NCI-H2196 treated with DMSO at 0.1 percent for 48 hours (cell line): ENCODE data around the gene MAP1A.

Source experiments
- DNase-seq: peaks from one replicate; lab custom pipeline; 2025; ENCODE audit not compliant: unreplicated experiment; lab: John Stamatoyannopoulos, UW

The MAP1A gene

DNA sequence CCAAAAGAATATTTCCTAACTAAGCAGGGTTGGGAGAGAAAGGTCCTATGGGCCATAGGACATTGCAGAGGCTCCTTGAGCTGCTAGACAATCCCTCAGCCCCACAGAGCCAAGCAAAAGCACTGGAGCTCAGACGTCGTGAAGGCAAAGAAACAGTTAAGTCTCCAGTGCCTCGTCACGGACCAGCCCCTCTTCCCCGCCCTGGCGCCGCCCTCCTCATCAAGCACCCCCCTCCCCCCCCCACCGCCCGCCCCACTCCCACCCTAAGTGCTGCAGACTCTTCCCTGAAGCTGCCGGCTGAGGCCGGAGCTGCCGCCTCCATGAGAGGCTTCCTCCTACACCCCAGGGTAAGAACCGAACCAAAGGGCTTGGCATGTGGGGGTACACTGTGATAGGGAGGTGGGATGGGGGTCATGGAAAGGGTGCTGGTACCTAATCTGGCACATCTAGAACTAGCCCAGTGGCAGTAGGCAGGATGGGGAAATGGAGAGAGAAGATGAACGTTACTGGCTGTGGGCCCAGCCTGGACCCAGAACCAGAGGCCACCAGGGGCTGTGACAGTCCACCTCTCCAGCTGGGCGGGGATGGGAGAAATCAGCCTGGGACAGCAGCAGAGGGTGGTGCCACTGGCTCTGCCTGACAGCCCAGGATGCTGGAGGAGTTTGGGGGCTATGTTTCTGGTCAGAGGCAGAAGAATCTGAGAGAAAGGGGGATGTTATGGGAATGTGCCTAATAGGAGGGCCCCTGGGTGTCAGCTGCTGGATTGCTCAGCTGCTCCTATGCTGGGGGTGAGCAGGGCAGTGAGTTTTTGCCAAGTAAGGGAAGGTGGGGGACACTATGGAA lies at the start of gene MAP1A:
TSS of gene MAP1A (plus strand) at position 255 of the 843 bp plus-strand sequence. CDS start 3,866 bp downstream, outside the sequence.
- DNase-seq, result no peak

DNA sequence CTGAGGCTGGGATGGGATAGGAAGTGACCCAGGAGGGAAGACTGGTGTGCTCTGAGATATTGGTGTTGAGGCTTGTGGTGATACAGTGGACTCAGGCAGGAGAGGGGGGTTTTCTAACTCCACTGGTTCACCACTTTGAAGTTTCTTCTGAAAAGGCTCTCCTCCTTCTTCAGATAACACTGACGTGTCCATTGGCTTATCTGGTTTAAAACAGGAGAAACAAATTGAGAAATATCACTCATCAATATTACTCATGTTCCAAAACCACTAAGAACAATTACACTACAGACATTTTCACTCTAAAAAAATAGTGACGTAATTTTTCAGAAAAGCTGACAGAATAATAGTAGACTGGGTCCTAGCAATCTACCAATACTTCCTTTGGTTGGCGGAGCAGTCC lies 47.5 kb upstream of the MAP1A start:
- no peak for DNase-seq

DNA sequence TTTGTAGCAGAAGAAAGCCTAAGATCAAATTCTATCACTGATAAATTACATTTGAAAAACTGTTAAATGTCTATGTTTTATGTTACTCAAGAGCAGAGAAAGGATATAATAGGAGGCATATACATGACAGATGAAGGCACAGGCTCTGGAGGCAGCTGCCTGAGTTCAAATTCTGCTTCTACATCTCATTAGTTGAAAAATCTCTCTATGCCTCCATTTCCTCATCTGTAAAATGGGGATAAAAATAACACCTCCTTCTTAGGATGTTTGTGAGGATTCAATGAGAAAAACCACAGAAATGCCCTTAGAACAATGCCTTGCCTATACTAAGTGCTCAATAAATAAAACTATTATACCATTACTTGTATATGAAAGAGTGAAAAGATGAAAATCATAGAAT lies 45.4 kb upstream of the MAP1A start:
- DNase-seq, result no peak

DNA sequence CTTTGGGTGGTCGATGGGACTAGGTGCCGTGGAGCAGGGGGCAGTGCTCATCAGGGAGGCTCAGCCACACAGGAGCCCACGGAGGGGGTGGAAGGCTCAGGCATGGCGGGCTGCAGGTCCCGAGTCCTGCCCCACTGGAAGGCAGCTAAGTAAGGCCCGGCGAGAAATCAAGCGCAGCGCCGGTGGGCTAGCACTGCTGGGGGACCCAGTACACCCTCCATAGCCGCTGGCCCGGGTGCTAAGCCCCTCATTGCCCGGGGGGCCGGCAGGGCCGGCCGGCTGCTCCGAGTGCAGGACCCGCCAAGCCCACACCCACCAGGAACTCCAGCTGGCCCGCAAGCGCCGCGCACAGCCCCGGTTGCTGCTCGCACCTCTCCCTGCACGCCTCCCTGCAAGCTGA lies 43.5 kb upstream of the MAP1A start:
- no peak for DNase-seq

DNA sequence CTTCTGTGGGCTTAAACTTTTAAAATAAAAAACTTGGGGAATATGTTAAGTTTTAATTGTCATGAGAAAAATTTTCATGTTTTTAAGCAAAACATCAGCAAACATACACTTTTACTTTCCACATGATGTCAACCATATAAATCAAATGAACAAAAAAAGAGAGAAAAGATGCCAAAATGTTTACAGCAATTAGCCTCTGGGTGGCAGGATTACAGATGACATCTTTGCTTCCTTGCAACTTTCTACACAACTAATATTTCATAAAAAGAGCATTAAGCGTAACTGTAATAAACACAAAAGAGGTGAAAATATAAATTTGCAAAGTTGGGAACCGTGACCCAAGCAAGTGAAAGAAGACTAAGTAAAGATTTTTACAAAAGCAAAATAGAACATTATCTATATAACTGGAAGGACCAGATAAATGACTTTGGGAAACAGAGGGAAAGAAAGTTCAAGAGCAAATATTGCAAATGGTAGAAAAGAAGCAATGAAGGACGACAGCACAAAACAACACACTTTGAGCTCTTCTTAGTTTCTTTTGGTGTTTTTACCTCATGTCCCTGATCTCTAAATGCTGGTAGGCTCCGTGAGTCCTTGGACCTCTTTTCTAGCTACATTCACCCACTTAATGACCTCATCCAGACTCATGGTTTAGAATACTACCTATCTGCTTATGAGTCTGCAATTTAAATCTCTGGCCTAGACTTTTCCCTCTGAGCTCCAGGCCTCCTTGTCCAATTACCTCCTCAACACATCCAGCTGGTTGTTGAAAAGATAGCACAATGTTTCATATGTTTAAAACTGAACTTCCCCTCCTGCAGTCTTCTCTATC lies 33.9 kb upstream of the MAP1A start:
- DNase-seq, result no peak

DNA sequence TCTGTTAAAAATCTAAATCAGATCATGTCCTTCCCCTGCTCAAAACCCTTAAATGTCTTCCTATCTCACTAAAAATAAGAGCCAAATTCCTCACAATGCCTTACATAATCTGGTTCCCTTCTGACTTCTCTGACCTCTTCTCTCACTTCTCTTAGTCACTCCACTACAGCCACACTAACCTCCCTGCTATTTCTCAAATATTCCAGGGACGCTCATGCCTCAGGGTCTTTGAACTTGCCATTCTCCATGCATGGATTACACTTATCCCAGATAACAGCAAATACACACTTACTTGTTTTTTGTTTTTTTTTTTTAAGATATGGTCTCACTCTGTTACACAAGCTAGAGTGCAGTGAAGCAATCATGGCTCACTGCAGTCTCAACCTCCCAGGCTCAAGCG lies 33.0 kb upstream of the MAP1A start:
- DNase-seq, result no peak

DNA sequence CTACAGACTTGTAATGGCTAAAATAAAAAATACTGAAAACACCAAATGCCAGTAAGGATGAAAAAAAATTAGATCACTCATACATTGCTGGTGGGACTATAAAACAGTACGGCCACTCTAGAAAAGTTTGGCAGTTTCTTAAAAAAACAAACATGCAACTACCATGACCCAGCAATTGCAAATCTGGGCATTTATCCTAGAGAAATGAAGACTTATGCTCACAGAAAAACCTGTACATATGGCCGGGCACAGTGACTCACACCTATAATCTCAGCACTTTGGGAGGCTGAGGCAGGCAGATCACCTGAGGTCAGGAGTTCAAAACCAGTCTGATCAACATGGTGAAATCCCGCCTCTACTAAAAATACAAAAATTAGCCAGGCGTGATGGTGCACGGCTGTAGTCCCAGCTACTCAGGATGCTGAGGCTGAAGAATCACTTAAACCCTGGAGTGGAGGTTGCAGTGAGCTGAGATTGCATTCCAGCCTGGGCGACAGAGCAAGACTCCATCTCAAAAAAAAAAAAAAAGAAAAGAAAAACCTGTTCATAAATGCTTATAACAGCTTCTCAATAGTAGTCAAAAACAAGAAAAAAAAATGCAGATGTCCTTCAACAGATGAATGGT lies 30.0 kb upstream of the MAP1A start:
- DNase-seq, result no peak

DNA sequence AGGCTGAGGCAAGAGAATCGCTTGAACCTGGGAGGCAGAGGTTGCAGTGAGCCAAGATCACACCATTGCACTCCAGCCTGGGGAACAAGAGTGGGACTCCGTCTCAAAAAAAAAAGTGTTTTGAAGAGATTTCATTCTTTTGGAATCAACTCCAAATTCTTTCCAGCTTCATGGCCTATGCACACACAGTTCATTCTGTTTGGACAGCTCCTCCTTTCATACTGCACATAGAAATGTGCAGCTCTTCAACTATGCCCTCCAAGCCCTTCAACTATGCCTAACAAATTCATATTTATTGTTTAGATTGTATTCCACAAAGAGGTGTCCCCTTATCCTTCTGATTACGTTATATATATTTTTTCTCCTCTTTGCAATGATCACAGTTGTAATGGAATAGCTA lies 28.6 kb upstream of the MAP1A start:
- DNase-seq, result no peak

DNA sequence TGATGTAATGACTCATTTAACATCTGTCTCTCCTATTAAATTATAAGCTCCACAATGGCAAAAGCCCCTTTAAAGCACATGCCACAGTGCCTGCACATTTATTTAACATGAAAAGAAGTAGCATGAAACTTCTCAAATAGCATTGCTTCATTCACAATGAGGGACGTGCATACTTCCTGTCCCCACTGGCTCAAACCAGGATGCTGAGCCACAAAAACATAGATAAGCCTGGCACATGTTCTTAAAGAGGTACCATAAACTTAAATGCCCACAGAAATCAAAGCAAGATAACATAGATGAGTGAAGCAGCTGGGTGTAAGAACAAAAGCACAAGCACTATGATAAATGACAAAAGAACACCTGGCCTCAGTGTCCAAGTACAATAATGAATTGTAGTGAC lies 28.2 kb upstream of the MAP1A start:
- DNase-seq, result no peak

DNA sequence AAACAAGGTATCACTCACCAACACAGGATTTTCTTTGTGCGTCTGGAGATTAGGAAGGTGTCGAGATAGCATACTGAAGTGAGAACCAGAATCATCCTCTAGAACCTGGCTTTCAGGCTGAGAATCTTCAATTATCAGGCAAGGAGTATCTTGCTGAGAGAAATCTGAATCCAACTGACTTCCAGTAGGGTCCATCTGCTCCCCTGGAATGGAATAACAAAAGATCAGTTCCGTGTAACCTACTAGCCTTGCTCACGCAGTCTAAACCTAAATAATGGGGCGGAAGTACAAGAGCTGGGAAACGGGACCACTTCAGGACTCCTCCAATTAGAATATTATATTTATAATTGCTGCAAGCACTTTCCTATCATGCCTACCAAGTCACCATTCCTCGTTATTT lies 25.1 kb upstream of the MAP1A start:
- no peak for DNase-seq

DNA sequence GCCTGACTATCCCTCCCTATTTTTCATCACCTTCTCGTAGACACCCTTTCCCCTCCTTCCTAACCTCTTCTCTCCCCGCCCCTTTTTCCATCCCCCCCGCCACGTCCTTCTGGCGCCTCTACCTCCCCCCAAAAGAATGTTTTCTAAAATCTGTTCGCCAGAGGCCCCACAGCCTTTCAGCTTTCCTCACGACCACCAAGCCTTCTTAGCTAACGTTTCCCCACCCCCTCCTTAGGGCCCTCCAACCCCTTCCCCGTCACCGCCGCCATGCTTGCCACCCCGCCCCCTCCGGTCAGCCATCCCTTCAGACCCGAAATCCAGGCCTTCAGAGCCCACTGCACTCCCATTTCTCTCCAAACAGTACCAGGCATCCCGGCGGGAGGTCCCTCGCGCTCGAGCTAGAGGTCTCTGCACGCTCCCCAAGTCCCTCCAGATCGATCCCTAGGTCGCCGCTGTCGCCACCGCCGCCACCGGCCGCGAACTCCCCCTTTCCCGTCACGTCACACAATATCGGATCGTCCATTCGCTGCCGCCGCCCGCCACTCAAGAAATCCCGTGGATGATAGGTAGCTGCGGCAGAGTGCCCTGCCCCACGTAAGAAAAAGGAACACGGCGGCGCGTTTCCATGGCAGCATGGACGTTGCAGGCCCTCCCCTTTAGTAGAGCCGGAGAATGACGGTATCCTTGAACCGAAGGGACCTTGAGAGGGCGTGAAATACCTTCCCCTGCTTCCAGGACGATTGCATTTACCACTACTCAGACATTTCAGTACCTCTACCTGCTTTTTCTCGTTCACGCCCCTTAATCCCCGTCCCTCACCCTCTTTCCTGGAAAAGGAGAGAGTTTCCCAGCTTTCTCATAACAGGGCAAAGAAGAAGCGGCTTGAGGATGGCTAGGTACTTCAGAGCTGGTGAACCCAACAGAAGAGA lies 24.5 kb upstream of the MAP1A start, which contains the start of gene TP53BP1:
TSS of gene TP53BP1 (minus strand) at position 484 of the 929 bp plus-strand sequence. CDS start at position 371, 113 bp downstream.
- peak; percentile 88 for DNase-seq

DNA sequence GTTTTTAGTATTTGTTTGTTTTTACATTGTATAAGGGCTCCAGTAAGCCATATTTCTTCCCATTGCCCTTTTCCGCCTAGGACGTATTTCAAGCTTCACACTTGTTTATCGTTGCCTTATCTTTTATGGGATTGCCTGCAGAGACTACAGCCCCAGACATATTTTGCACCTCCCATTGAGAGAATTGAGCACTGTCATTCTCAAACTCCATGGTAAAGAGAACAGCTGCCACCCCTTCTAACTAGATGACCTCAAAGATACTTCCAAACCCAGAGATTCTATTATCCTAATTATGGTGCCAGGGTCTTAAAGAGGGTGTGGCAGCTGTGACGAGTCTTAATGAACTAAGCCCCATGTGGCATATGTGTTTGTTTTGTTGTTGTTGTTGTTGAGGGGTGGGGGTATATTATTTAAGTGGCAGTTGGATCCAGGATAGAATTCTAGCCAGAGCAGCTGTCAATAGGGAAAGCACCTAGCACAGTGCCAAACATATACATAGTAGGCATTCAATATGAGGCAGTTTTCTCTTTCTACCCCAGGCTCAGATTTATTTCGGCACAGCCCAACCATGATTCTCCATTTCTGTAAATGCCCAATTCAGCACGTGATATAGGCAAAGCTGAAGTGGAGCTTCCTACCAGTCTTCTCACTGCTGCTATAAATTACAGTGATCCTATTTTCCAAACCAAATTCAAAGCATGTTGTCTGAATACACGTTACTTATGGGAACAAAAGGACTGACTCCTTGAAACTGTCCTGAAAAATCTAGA lies 23.5 kb upstream of the MAP1A start:
- no peak for DNase-seq

DNA sequence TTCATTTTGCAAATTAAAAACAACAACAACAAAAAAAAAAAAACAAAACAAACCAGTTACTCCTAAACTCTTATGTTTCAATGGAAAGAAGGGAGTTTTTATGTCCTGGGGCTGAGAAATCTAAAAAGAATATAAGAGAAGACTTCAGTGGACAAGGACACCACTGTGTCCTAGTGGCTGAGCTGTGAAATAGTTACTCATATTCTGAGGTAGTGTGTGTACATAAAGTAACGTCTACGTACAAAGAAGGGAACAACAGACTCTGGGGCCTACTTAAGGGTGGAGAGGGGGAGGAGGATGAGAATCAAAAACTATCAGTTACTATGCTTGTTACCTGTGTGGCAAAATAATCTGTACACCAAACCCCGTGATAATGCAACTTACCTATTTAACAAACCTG lies 18.4 kb upstream of the MAP1A start:
- DNase-seq, result no peak

DNA sequence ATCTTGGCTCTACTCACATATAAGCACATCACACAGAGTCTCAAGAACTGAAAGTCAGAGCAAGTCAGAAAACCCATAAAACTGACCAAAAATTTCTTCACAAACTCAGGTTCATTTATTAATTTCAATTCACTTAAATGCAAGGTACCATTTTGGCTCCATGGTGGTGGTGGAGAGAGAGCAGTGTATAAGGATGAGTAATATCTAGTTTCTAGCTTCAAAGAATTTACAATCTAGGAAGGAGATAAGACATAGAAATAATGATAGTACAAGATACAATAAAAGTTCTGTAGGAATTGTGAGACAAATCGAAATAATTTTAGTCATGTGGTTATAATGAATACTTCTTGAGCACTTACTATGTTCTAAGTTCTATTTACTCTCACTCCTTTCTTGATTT lies 17.8 kb upstream of the MAP1A start:
- no peak for DNase-seq

DNA sequence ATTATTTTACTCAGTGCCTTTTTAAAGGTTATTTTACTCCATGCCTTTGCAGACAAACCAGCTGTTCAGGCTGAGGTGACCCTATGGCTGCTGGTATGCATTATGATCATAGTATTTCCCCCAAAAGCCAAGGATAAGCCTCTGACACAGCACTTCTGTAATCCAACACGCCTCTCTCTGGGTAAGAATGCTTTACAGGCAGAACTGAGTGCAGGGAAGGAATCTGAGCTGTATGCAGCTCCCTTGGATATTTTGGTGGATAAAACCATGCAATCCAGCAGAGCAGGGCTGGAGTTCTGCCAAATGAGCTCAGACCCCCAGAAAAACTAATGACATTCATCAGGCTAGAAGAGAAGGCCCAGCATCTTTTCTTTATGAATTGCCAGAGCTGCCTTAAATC lies 11.7 kb upstream of the MAP1A start:
- DNase-seq, result no peak

DNA sequence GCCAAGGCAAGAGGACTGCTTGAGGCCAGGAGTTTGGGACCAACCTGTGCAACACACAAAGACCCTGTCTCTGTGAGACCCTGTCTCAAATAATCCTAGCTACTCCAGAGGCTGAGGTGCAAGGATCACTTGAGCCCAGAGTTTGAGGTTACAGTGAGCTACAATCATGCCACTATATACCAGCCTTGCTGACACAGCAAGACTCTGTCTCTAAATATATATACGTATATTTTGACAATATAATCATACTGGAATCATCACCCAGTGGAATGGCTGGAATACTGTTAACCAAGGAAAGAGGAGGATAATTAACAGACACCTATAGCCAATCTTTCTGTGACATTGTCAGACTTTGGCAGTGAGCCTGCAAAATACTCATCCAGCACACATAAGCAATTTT lies 9.0 kb upstream of the MAP1A start:
- no peak for DNase-seq

DNA sequence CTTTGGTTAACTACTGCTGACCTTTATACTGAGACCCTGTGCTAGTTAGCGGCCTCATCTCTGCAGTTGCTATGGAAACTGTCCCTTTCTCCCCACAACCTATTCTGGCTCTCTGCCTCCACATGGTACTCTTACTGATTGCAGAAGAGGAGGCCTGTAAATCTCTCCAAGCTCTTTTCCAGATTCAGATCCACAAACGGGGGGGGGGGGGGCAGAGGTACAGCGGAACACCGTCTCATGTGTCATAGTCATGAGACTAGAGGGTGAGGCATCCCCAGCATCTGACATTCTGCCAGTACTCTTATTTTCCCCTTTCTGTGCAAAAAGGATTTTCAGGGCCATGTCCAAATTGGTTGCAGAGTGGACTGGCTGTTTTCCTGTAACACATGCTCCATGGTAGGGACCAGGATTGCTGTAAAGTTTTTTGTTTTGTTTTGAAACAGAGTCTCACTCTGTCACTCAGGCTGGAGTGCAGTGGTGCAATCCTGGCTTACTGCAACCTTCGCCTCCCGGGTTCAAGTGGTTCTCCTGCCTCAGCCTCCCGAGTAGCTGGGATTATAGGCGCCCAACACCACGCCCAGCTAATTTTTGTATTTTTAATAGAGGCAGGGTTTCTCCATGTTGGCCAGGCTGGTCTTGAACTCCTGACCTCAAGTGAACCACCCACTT lies 8.3 kb upstream of the MAP1A start:
- DNase-seq, result no peak

DNA sequence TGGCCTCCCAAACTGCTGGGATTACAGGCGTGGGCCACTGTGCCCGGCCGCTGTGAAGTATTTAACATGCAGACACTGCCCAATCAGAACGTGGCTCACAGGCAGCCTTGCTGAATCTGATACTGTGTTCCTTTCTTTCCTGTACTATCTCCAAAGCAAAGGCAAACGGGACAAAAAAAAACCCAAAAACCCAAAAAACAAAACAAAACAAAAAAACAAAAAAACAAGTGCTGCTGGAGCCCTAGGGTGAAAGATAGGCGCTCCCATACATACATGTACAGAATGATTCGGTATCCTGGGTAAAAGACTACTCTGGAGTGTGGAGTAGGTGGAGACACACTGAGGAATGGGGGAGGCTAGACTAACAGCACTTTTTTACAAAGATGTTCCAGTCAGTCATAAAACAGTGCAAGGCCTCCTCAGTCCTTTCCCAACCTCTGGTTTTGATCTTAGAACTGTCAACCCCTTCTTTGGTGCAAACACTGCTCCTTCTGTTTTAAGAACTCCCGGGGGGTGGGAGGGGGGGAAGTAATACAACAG lies 7.7 kb upstream of the MAP1A start:
- no peak for DNase-seq
